WTC11 (cell line): Measurements from ENCODE around the gene LRRFIP1. TPM values are rescaled to one million over a fixed set of nuclear protein-coding genes. Genes with fewer than 3 reads are reported as not detected.

Experiments
- ATAC-seq: fragments of 200-7000 bp; cut with Tn5 transposase; 2 replicates; pipeline ENCODE4 v1.10.0; 2021; ENCODE audit warnings: mild to moderate bottlenecking, moderate library complexity
- CTCF ChIA-PET: fragments of 300-600 bp; sonication (Branson Sonifier 250); formaldehyde crosslinking; loops from one replicate; lab custom pipeline; 2021; ENCODE audit warnings: antibody characterized with exemption; lab: Charles Lee
- POLR2A ChIA-PET: fragments of 350-600 bp; sonication (Branson Sonifier 250); formaldehyde crosslinking; loops from one replicate; lab custom pipeline; 2021; ENCODE audit warnings: antibody characterized with exemption; lab: Charles Lee
- DNase-seq: peaks from one replicate; pipeline ENCODE4 v3.0.0; 2021; ENCODE audit warnings: low spot score
- H3K27ac Mint-ChIP-seq: 2 replicates; pipeline ENCODE4 v1.8.0; 2021; ENCODE audit warnings: mixed read lengths
- H3K27me3 Mint-ChIP-seq: 2 replicates; pipeline ENCODE4 v1.8.0; 2021; ENCODE audit warnings: low read depth, mild to moderate bottlenecking, moderate library complexity, mixed read lengths
- H3K36me3 Mint-ChIP-seq: 2 replicates; pipeline ENCODE4 v1.8.0; 2021; ENCODE audit warnings: mixed read lengths
- H3K4me1 Mint-ChIP-seq: 2 replicates; pipeline ENCODE4 v1.8.0; 2022; ENCODE audit warnings: mixed read lengths
- H3K4me3 Mint-ChIP-seq: 2 replicates; pipeline ENCODE4 v1.8.0; 2021; ENCODE audit warnings: mild to moderate bottlenecking, moderate library complexity, mixed read lengths
- H3K9me3 Mint-ChIP-seq: 2 replicates; pipeline ENCODE4 v1.8.0; 2021; ENCODE audit warnings: mixed read lengths
- ATF1 ChIP-seq: sonication (generic); formaldehyde crosslinking; IDR thresholded peaks from 2 replicates; pipeline ENCODE4 v1.8.1; 2023; ENCODE audit warnings: mild to moderate bottlenecking, moderate library complexity, missing genetic modification reagents
- ATF2 ChIP-seq: sonication (generic); formaldehyde crosslinking; IDR thresholded peaks from 2 replicates; pipeline ENCODE4 v1.8.1; 2022; ENCODE audit warnings: low read depth, missing genetic modification reagents, borderline replicate concordance
- E2F5 ChIP-seq: sonication (generic); formaldehyde crosslinking; IDR thresholded peaks from 2 replicates; pipeline ENCODE4 v1.8.1; 2022; ENCODE audit warnings: mild to moderate bottlenecking, moderate library complexity, missing genetic modification reagents
- ELF4 ChIP-seq: sonication (generic); formaldehyde crosslinking; IDR thresholded peaks from 2 replicates; pipeline ENCODE4 v1.8.1; 2022; ENCODE audit warnings: low read depth, mild to moderate bottlenecking, moderate library complexity, missing genetic modification reagents
- ESRRA ChIP-seq: sonication (generic); formaldehyde crosslinking; IDR thresholded peaks from 2 replicates; pipeline ENCODE4 v1.8.1; 2022; ENCODE audit warnings: mild to moderate bottlenecking, missing genetic modification reagents, borderline replicate concordance
- IRF2 ChIP-seq: sonication (generic); formaldehyde crosslinking; IDR thresholded peaks from 2 replicates; pipeline ENCODE4 v1.8.0; 2022; ENCODE audit warnings: low read depth, missing genetic modification reagents, borderline replicate concordance
- JAZF1 ChIP-seq: fragments of 250-450 bp; sonication (Bioruptor Pico); IDR thresholded peaks from 2 replicates; pipeline ENCODE4 v1.9.0; 2021; ENCODE audit warnings: moderate library complexity, mild to moderate bottlenecking, inconsistent platforms
- KAT7 ChIP-seq: sonication (generic); formaldehyde crosslinking; IDR thresholded peaks from 2 replicates; pipeline ENCODE4 v1.8.1; 2023; ENCODE audit warnings: missing genetic modification reagents, mild to moderate bottlenecking, borderline replicate concordance
- MYBL2 ChIP-seq: sonication (generic); formaldehyde crosslinking; IDR thresholded peaks from 2 replicates; pipeline ENCODE4 v1.8.1; 2023; ENCODE audit warnings: mild to moderate bottlenecking, moderate library complexity, missing genetic modification reagents
- NFATC4 ChIP-seq: fragments of 250-450 bp; sonication (Bioruptor Pico); IDR thresholded peaks from 2 replicates; pipeline ENCODE4 v1.9.0; 2021; ENCODE audit warnings: mild to moderate bottlenecking
- PRRX2 ChIP-seq: fragments of 250-450 bp; sonication (Bioruptor Pico); IDR thresholded peaks from 2 replicates; pipeline ENCODE4 v1.8.0; 2021; ENCODE audit warnings: mild to moderate bottlenecking
- RORB ChIP-seq: fragments of 250-450 bp; sonication (Bioruptor Pico); IDR thresholded peaks from 2 replicates; pipeline ENCODE4 v1.9.0; 2021; ENCODE audit warnings: mild to moderate bottlenecking
- TEAD1 ChIP-seq: sonication (generic); formaldehyde crosslinking; IDR thresholded peaks from 2 replicates; pipeline ENCODE4 v1.8.0; 2022; ENCODE audit warnings: mild to moderate bottlenecking, missing genetic modification reagents
- TP53 ChIP-seq: sonication (generic); formaldehyde crosslinking; IDR thresholded peaks from 2 replicates; pipeline ENCODE4 v1.8.1; 2023; ENCODE audit warnings: mild to moderate bottlenecking, missing genetic modification reagents
- ZBTB43 ChIP-seq: sonication (generic); formaldehyde crosslinking; IDR thresholded peaks from 2 replicates; pipeline ENCODE4 v1.8.1; 2023; ENCODE audit warnings: mild to moderate bottlenecking, missing genetic modification reagents
- ZNF219 ChIP-seq: sonication (generic); formaldehyde crosslinking; IDR thresholded peaks from 2 replicates; pipeline ENCODE4 v1.8.0; 2023; ENCODE audit warnings: missing genetic modification reagents, mild to moderate bottlenecking, borderline replicate concordance
- ZNF317 ChIP-seq: sonication (generic); formaldehyde crosslinking; IDR thresholded peaks from 2 replicates; pipeline ENCODE4 v1.8.1; 2023; ENCODE audit warnings: low read depth, mild to moderate bottlenecking, moderate library complexity, missing genetic modification reagents, borderline replicate concordance
- ZNF396 ChIP-seq: fragments of 250-450 bp; sonication (Bioruptor Pico); IDR thresholded peaks from 2 replicates; pipeline ENCODE4 v1.8.0; 2021; ENCODE audit warnings: mild to moderate bottlenecking, moderate library complexity, borderline replicate concordance
- ZNF416 ChIP-seq: fragments of 250-450 bp; sonication (Bioruptor Pico); IDR thresholded peaks from 2 replicates; pipeline ENCODE4 v1.9.0; 2021; ENCODE audit warnings: mild to moderate bottlenecking, inconsistent platforms
- total RNA-seq: library from RNA; stranded (reverse); gene quantifications from 3 replicates; pipeline ENCODE4 v1.2.3, GENCODE V29; 2021
- TF ChIP-seq, protein P1 (sequence below): fragments of 250-450 bp; sonication (Bioruptor Pico); IDR thresholded peaks from 2 replicates; pipeline ENCODE4 v2.1.2; 2022; ENCODE audit warnings: mild to moderate bottlenecking, moderate library complexity
- TF ChIP-seq, protein P2 (sequence below): sonication (generic); formaldehyde crosslinking; IDR thresholded peaks from 2 replicates; pipeline ENCODE4 v1.8.0; 2022; ENCODE audit warnings: missing genetic modification reagents

Gene LRRFIP1
- total RNA-seq, 1 experiment from 2014 or later, result 88.4 TPM

GRCh38 chr2:237647176-237648015 is 20.0 kb downstream of the LRRFIP1 start:
- Mint-ChIP-seq H3K9me3 (peaks cover 12% of the 10 kb centered on the region), H3K36me3 (peaks cover 37% of the 10 kb centered on the region), H3K4me3 (no peak overlapping the region), H3K27ac (peak overlapping the region; percentile 34; the same call in 1 of the 2 replicates), H3K4me1 (peaks cover 4% of the 10 kb centered on the region; the same call in 1 of the 2 replicates), H3K27me3 (no peaks in the 10 kb centered on the region; the same call in 1 of the 2 replicates)
- no peak for DNase-seq
- POLR2A ChIA-PET, result no interaction called here
- CTCF ChIA-PET, result no interaction called here
- no peak for ATAC-seq
- TF ChIP-seq E2F5 (no peak), JAZF1 (no peak), ATF2 (CRISPR knock-in tag) (no peak)
- TF ChIP-seq, all 79 proteins: peak for 0

- no peak for DNase-seq
- ChIA-PET POLR2A (no interaction called here), CTCF (no interaction called here)
- ATAC-seq, result no peak
- TF ChIP-seq ZNF416 (CRISPR knock-in tag) (no peak), TEAD1 (CRISPR knock-in tag) (no peak), ZNF219 (CRISPR knock-in tag) (no peak), ATF1 (CRISPR knock-in tag) (no peak), PRRX2 (CRISPR knock-in tag) (no peak), MYBL2 (CRISPR knock-in tag) (no peak), KAT7 (CRISPR knock-in tag) (no peak), TP53 (CRISPR knock-in tag) (no peak), ZNF396 (CRISPR knock-in tag) (no peak), ELF4 (CRISPR knock-in tag) (no peak), RORB (no peak)
- TF ChIP-seq, protein P1, sequence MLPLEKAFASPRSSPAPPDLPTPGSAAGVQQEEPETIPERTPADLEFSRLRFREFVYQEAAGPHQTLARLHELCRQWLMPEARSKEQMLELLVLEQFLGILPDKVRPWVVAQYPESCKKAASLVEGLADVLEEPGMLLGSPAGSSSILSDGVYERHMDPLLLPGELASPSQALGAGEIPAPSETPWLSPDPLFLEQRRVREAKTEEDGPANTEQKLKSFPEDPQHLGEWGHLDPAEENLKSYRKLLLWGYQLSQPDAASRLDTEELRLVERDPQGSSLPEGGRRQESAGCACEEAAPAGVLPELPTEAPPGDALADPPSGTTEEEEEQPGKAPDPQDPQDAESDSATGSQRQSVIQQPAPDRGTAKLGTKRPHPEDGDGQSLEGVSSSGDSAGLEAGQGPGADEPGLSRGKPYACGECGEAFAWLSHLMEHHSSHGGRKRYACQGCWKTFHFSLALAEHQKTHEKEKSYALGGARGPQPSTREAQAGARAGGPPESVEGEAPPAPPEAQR (CRISPR knock-in tag), result no peak
- H3K27me3 Mint-ChIP-seq, result no peaks in the 10 kb centered on the region; the same call in 1 of the 2 replicates
- H3K36me3 Mint-ChIP-seq, result peaks cover 41% of the 10 kb centered on the region
- no peak overlapping the region for H3K4me3 Mint-ChIP-seq
- H3K9me3 Mint-ChIP-seq, result peaks cover 12% of the 10 kb centered on the region
- no peak overlapping the region for H3K27ac Mint-ChIP-seq
- H3K4me1 Mint-ChIP-seq, result peaks cover 4% of the 10 kb centered on the region; the same call in 1 of the 2 replicates
Observed at GRCh38 chr2:237648016-237648381, 20.6 kb downstream of the LRRFIP1 start.

- CTCF ChIA-PET, result interaction anchor here (0.5 kb wide), 1 partner anchor 1138 kb away, joined by 3 read pairs; no protein-coding TSS in a partner anchor
- no peak for ATAC-seq
- H3K27ac Mint-ChIP-seq, result no peak overlapping the region; the same call in 1 of the 2 replicates
- no peak overlapping the region for H3K4me3 Mint-ChIP-seq
- no peaks in the 10 kb centered on the region; the same call in 1 of the 2 replicates for H3K27me3 Mint-ChIP-seq
- no peak for DNase-seq
- peaks cover 4% of the 10 kb centered on the region; the same call in 1 of the 2 replicates for H3K4me1 Mint-ChIP-seq
- H3K36me3 Mint-ChIP-seq, result peaks cover 41% of the 10 kb centered on the region
- peaks cover 12% of the 10 kb centered on the region for H3K9me3 Mint-ChIP-seq
- POLR2A ChIA-PET, result no interaction called here
- TF ChIP-seq IRF2 (CRISPR knock-in tag), result no peak
- no peak for TF ChIP-seq ESRRA (CRISPR knock-in tag)
- TF ChIP-seq ZNF416 (CRISPR knock-in tag), result no peak
- no peak for TF ChIP-seq ZNF317 (CRISPR knock-in tag)
- TF ChIP-seq, protein P2, sequence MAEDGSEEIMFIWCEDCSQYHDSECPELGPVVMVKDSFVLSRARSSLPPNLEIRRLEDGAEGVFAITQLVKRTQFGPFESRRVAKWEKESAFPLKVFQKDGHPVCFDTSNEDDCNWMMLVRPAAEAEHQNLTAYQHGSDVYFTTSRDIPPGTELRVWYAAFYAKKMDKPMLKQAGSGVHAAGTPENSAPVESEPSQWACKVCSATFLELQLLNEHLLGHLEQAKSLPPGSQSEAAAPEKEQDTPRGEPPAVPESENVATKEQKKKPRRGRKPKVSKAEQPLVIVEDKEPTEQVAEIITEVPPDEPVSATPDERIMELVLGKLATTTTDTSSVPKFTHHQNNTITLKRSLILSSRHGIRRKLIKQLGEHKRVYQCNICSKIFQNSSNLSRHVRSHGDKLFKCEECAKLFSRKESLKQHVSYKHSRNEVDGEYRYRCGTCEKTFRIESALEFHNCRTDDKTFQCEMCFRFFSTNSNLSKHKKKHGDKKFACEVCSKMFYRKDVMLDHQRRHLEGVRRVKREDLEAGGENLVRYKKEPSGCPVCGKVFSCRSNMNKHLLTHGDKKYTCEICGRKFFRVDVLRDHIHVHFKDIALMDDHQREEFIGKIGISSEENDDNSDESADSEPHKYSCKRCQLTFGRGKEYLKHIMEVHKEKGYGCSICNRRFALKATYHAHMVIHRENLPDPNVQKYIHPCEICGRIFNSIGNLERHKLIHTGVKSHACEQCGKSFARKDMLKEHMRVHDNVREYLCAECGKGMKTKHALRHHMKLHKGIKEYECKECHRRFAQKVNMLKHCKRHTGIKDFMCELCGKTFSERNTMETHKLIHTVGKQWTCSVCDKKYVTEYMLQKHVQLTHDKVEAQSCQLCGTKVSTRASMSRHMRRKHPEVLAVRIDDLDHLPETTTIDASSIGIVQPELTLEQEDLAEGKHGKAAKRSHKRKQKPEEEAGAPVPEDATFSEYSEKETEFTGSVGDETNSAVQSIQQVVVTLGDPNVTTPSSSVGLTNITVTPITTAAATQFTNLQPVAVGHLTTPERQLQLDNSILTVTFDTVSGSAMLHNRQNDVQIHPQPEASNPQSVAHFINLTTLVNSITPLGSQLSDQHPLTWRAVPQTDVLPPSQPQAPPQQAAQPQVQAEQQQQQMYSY (CRISPR knock-in tag), result no peak
- no peak for TF ChIP-seq ZBTB43 (CRISPR knock-in tag)
- TF ChIP-seq TEAD1 (CRISPR knock-in tag), result no peak
- TF ChIP-seq NFATC4 (CRISPR knock-in tag), result no peak
- no peak for TF ChIP-seq KAT7 (CRISPR knock-in tag)
Observed at GRCh38 chr2:237649541-237650454, 22.4 kb downstream of the LRRFIP1 start.
